ENCODE data around the gene SLC17A7. TPM values are rescaled to one million over a fixed set of nuclear protein-coding genes. Genes with fewer than 3 reads are reported as not detected.

Gene SLC17A7
- total and polyA plus RNA-seq, 2 of the 13 experiments (the other 11 are each of a cell fraction or from before 2014, with no cell fraction given): 0.32 TPM; not detected in 1

GRCh38 chr19:49443366-49444099 lies 2.2 kb upstream of the SLC17A7 start:
- peak; percentile 88 for DNase-seq (ENCODE audit: low spot score)
- ATAC-seq: peak; percentile 86
- H3K9ac ChIP-seq (ENCODE audit: insufficient read depth, low read depth, low read length): peak overlapping the region; percentile 76
- TF ChIP-seq GLI4 (CRISPR knock-in tag; IDR thresholded peaks at IDR 0.05; ENCODE audit: borderline replicate concordance): 0 out of 2 replicates have a peak, but pooled peaks have one; percentile 21
- TF ChIP-seq ZNF670 (CRISPR knock-in tag; IDR thresholded peaks at IDR 0.05; ENCODE audit: borderline replicate concordance): peak; percentile 84; the same call in 1 of the 2 replicates
- no peak; the same call in 1 of the 2 replicates for TF ChIP-seq DMAP1 (CRISPR knock-in tag; IDR thresholded peaks at IDR 0.05)
- peak; percentile 40; the same call in 1 of the 2 replicates for TF ChIP-seq PHF21A (CRISPR knock-in tag; IDR thresholded peaks at IDR 0.05)
- peak; percentile 92 for TF ChIP-seq CREM (IDR thresholded peaks at IDR 0.05)
- no peak for TF ChIP-seq CREM (CRISPR knock-in tag; IDR thresholded peaks at IDR 0.05)
- TF ChIP-seq FIP1L1 (IDR thresholded peaks at IDR 0.05; ENCODE audit: borderline replicate concordance, insufficient read depth, low read depth, low read length): no peak
- 0 out of 2 replicates have a peak, but pooled peaks have one; percentile 43 for TF ChIP-seq ARNTL (CRISPR knock-in tag; IDR thresholded peaks at IDR 0.05)
- peak; percentile 59; the same call in 1 of the 2 replicates for TF ChIP-seq ZNF543 (CRISPR knock-in tag; IDR thresholded peaks at IDR 0.05)
- TF ChIP-seq, protein P1, sequence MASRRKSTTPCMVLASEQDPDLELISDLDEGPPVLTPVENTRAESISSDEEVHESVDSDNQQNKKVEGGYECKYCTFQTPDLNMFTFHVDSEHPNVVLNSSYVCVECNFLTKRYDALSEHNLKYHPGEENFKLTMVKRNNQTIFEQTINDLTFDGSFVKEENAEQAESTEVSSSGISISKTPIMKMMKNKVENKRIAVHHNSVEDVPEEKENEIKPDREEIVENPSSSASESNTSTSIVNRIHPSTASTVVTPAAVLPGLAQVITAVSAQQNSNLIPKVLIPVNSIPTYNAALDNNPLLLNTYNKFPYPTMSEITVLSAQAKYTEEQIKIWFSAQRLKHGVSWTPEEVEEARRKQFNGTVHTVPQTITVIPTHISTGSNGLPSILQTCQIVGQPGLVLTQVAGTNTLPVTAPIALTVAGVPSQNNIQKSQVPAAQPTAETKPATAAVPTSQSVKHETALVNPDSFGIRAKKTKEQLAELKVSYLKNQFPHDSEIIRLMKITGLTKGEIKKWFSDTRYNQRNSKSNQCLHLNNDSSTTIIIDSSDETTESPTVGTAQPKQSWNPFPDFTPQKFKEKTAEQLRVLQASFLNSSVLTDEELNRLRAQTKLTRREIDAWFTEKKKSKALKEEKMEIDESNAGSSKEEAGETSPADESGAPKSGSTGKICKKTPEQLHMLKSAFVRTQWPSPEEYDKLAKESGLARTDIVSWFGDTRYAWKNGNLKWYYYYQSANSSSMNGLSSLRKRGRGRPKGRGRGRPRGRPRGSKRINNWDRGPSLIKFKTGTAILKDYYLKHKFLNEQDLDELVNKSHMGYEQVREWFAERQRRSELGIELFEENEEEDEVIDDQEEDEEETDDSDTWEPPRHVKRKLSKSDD (CRISPR knock-in tag; IDR thresholded peaks at IDR 0.05; ENCODE audit: low read depth): 0 out of 2 replicates have a peak, but pooled peaks have one; percentile 39
- no peak for TF ChIP-seq HNF4G (IDR thresholded peaks at IDR 0.05; ENCODE audit: borderline replicate concordance, low read depth, low read length)
- TF ChIP-seq HNF4G (CRISPR knock-in tag; IDR thresholded peaks at IDR 0.05; ENCODE audit: borderline replicate concordance, low read depth): no peak
- TF ChIP-seq ZNF333 (CRISPR knock-in tag; IDR thresholded peaks at IDR 0.05; ENCODE audit: borderline replicate concordance): peak; percentile 53; the same call in 1 of the 2 replicates
- peak; percentile 57 for TF ChIP-seq ZNF883 (CRISPR knock-in tag; IDR thresholded peaks at IDR 0.05; ENCODE audit: not compliant biosample characterization)
- TF ChIP-seq MTA1 (CRISPR knock-in tag; IDR thresholded peaks at IDR 0.05; ENCODE audit: borderline replicate concordance): peak; percentile 39; the same call in 1 of the 2 replicates
- TF ChIP-seq STAT6 (CRISPR knock-in tag; IDR thresholded peaks at IDR 0.05; ENCODE audit: borderline replicate concordance): peak; percentile 38; the same call in 1 of the 2 replicates
- peak; percentile 94; the same call in 1 of the 2 replicates for TF ChIP-seq ZNF598 (CRISPR knock-in tag; IDR thresholded peaks at IDR 0.05; ENCODE audit: borderline replicate concordance)
- 0 out of 2 replicates have a peak, but pooled peaks have one; percentile 25 for TF ChIP-seq KMT2B (CRISPR knock-in tag; IDR thresholded peaks at IDR 0.05)

More at GRCh38 chr19:49443366-49444099, 2.2 kb upstream of the SLC17A7 start:
- peak overlapping the region; percentile 90 for H3K4me2 ChIP-seq (ENCODE audit: low read depth, low read length)
- H4K20me1 ChIP-seq (ENCODE audit: insufficient read depth, low read length): peaks cover 5% of the 10 kb centered on the region; the same call in 1 of the 2 replicates
- intact Hi-C loops (cut with micrococcal nuclease; ENCODE audit: unreplicated experiment): loop anchor here (1.0 kb wide), 1 partner anchor 51 kb away; no protein-coding TSS in a partner anchor
- ChIA-PET CTCF (ENCODE audit: low intra/inter-chr PET ratio, low total read pairs) (interaction anchor here (1.4 to 2.3 kb wide), 3 partner anchors 33 to 177 kb away, joined by 3 to 45 read pairs (median 5); no protein-coding TSS in a partner anchor), POLR2A (interaction anchor here (0.6 to 2.1 kb wide), 5 partner anchors 8 to 142 kb away, joined by 3 to 21 read pairs (median 3); partner anchors contain the start of genes ALDH16A1 and PIH1D1)
- H2AFZ ChIP-seq (ENCODE audit: low read length): no peak overlapping the region
- BruUV-seq (replicated peaks): no TSS peak
- no peaks in the 10 kb centered on the region for H3K9me3 ChIP-seq (ENCODE audit: low read length)
- peaks cover 7 to 38% of the 10 kb centered on the region in 2 experiments; a peak in 4 of 5 replicates for H3K27me3 ChIP-seq (ENCODE audit: control insufficient read depth in 1 of 2, insufficient read depth in 2 of 2, low read length in 2 of 2)
- H3K4me3 ChIP-seq (replicated peaks in 1 of 3; ENCODE audit: insufficient read depth in 1 of 3, low read depth in 2 of 3, low read length in 3 of 3): peak overlapping the region; percentile 70 to 76 (median 74)
- H3K79me2 ChIP-seq (ENCODE audit: insufficient read depth, low read length): no peaks in the 10 kb centered on the region
- H3K4me1 ChIP-seq (ENCODE audit: insufficient read depth, low read length): peaks cover 27% of the 10 kb centered on the region
- FAIRE-seq: peak; percentile 76
- peak overlapping the region; percentile 72 for H3K27ac ChIP-seq (ENCODE audit: extremely low read length, insufficient read depth, low read length)
- H3K36me3 ChIP-seq (replicated peaks in 1 of 2; ENCODE audit: control insufficient read depth in 1 of 2, insufficient read depth in 2 of 2, low read length in 2 of 2): peaks cover 0 to 16% of the 10 kb centered on the region in 2 experiments; a peak in 3 of 5 replicates
- under 1% methylated on average over 26 of the region's 47 CpGs for WGBS (ENCODE audit: low lambda C conversion rate)
- in situ Hi-C loops (cut with HindIII; ENCODE audit: extremely low pct_ligation_motif_present, low pct_unique_long_range_greater_than_20kb): no loop called here
